Progenitor cell of endocrine pancreas (in vitro differentiated cells): Measurements from ENCODE around the gene TRAPPC2L. TPM values are rescaled to one million over a fixed set of nuclear protein-coding genes. Genes with fewer than 3 reads are reported as not detected.

Experiments used
- DNase-seq: peaks from one replicate; pipeline ENCODE4 v3.0.0; 2021; ENCODE audit warnings: low spot score; ENCODE audit not compliant: unreplicated experiment
- H3K27ac Mint-ChIP-seq: 2 replicates; pipeline ENCODE4 v1.8.0; 2021; ENCODE audit warnings: mild to moderate bottlenecking, moderate library complexity, mixed read lengths
- H3K27me3 Mint-ChIP-seq: 2 replicates; pipeline ENCODE4 v1.8.0; 2021; ENCODE audit warnings: mixed read lengths
- H3K36me3 Mint-ChIP-seq: 2 replicates; pipeline ENCODE4 v1.8.0; 2022; ENCODE audit warnings: mixed read lengths; ENCODE audit not compliant: insufficient read depth
- H3K4me1 Mint-ChIP-seq: 2 replicates; pipeline ENCODE4 v1.8.0; 2021; ENCODE audit warnings: low read depth, mixed read lengths
- H3K4me3 Mint-ChIP-seq: 2 replicates; pipeline ENCODE4 v1.8.0; 2021; ENCODE audit warnings: low read depth, mild to moderate bottlenecking, moderate library complexity, mixed read lengths
- H3K9me3 Mint-ChIP-seq: 2 replicates; pipeline ENCODE4 v1.8.0; 2021; ENCODE audit warnings: low read depth, mixed read lengths
- total RNA-seq: library from RNA; stranded (reverse); gene quantifications from 2 replicates; pipeline ENCODE4 v1.2.1, GENCODE V29; 2021
- TF ChIP-seq, protein P1 (sequence below): fragments of 200-600 bp; sonication (generic); IDR thresholded peaks from one replicate; pipeline ENCODE4 v1.5.0; 2021; ENCODE audit warnings: antibody characterized with exemption, mild to moderate bottlenecking; ENCODE audit not compliant: unreplicated experiment

TRAPPC2L gene
- total RNA-seq, 1 donor from 2014 or later: 74.9 TPM

DNA sequence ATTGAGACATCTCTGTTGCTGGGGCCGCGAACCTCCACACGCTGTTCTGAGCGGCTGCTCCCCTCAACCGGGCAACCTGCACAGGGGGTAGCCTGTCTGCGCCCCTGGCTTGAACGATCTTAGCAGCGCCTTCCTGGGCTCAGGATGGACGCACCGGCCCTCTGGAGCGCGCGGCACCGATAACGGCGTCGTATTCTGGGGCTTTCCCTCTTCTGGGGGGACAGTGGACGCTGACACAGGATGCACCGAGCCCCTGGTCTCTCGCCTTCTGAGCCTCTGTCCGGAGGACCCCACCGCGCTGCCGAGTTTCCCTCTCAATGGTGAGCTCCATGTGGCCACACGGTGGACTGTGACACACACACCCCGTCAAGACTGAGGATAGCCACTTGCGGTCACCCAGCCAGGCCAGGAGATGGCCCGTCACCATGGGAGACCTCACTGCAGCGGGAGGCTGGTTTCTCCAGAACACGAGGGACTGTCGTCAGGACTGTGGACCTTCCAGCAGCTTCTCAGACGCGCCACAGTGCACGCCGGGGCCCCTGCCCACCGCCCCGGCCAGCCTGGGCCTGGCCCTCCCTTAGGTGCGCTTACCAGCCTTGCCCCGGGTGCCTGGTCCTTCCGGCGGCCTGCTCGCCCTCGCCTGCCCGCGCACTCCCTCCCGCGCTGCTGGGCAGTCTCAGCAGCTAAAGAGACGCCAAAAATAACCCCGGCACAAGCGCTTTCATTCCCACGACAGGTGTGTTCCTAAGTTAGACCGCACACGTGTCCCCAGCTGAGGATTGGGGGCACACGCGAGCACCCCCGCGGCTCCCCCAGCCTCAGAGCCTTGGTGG lies 39.5 kb downstream of the TRAPPC2L start:
- H3K9me3 Mint-ChIP-seq: no peaks in the 10 kb centered on the region
- H3K27ac Mint-ChIP-seq: no peak overlapping the region
- no peaks in the 10 kb centered on the region for H3K4me1 Mint-ChIP-seq
- H3K36me3 Mint-ChIP-seq: no peaks in the 10 kb centered on the region
- H3K4me3 Mint-ChIP-seq: no peak overlapping the region
- TF ChIP-seq, protein P1, sequence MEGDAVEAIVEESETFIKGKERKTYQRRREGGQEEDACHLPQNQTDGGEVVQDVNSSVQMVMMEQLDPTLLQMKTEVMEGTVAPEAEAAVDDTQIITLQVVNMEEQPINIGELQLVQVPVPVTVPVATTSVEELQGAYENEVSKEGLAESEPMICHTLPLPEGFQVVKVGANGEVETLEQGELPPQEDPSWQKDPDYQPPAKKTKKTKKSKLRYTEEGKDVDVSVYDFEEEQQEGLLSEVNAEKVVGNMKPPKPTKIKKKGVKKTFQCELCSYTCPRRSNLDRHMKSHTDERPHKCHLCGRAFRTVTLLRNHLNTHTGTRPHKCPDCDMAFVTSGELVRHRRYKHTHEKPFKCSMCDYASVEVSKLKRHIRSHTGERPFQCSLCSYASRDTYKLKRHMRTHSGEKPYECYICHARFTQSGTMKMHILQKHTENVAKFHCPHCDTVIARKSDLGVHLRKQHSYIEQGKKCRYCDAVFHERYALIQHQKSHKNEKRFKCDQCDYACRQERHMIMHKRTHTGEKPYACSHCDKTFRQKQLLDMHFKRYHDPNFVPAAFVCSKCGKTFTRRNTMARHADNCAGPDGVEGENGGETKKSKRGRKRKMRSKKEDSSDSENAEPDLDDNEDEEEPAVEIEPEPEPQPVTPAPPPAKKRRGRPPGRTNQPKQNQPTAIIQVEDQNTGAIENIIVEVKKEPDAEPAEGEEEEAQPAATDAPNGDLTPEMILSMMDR: no peak
- DNase-seq: no peak
- H3K27me3 Mint-ChIP-seq: no peaks in the 10 kb centered on the region

DNA sequence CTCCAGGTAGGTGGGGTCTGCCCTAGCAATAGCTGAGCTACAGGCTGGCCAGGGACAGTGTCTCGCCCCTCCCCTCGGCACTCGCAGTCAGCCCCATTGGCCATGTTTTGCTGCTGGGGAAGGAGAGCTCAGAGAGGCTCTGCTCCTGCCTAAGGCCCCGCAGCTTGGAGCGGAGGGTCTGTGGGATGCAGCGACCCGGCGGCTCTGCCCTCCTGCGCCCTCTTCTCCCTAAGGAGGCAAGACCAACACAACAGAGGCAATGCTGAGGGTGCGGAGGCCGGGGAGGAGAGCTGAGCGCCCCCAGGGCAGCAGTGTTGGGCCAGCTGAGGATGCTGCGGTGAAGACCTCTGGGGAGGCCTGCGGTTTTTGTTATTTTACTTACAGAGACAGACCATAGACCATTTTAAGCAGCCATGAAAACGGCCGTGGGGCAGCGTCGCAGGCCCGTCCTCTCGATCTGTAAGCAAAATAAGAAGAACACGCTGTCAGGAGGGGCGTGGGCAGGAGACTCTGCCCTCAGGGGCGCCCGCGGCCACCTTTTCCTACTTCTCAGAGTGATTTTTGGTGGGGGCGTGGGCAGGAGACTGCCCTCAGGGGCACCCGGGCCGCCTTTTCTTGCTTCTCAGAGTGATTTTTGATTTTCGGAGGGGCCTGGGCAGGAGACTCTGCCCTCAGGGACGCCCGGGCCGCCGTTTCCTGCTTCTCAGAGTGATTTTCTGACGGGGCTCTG lies 40.9 kb downstream of the TRAPPC2L start:
- Mint-ChIP-seq H3K4me3 (no peak overlapping the region), H3K9me3 (no peaks in the 10 kb centered on the region), H3K36me3 (no peaks in the 10 kb centered on the region), H3K27ac (no peak overlapping the region), H3K27me3 (no peaks in the 10 kb centered on the region), H3K4me1 (no peaks in the 10 kb centered on the region)
- TF ChIP-seq, protein P1: no peak
- DNase-seq: no peak

DNA sequence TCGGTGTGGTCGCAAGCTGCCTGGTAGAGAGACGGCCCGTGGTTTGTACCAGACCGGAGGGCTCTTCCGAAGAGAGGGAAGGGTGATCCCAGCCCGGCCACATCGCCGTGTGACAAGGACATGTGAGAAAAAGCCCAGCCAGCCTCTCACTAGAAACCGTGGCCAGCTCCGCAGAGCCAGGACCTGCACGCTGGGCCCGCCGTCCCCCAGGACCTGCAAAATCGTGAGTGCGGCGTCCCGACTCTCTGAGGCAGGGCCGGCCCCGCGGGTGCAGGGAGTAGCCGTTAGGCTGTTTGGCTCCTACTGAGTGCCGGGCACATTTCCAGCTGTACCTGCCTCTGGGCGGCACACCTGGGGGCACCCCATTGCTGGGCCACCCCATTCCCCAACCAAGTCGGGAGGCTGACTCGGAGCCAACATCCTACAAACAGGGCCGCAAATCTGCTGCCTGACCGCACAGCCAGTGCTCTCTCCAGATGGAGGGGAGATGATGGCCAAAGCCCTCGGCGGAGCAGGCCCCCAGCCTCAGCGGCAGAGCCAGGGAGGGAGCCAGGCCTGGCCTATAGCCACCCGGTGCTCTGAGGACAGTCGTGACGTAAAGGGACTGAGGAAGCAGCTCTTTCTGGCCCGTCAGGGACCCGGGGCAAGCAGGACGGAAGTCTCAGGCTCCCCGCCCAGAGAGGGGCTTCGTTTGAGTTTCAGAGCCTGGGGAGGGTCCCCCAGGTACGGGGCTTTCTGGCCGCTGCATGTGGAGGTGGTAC lies 43.2 kb downstream of the TRAPPC2L start:
- H3K4me1 Mint-ChIP-seq: no peaks in the 10 kb centered on the region
- DNase-seq: no peak
- H3K4me3 Mint-ChIP-seq: no peak overlapping the region
- TF ChIP-seq, protein P1: no peak
- no peaks in the 10 kb centered on the region for H3K27me3 Mint-ChIP-seq
- no peaks in the 10 kb centered on the region for H3K36me3 Mint-ChIP-seq
- H3K9me3 Mint-ChIP-seq: no peaks in the 10 kb centered on the region
- H3K27ac Mint-ChIP-seq: no peak overlapping the region

DNA sequence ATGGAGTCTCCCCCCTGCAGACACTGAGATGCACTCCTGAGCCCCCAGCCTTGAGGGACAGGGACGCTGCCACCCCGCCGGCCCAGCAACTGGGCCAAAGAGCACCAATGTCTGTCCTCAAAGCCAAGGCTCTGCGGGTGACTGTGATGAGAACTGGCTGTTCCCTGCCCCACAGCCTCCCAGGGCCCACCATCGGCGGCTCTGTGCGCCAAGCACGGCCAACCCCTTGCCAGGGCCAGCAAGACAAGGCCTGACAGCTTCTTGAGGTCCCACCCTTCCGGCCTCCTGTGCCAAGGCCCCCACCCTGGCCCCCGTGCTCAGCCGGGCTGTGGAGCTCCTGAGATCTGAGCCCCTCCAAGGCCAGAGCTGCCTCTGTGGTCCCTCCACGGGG lies 43.7 kb downstream of the TRAPPC2L start:
- H3K4me1 Mint-ChIP-seq: no peaks in the 10 kb centered on the region
- H3K27me3 Mint-ChIP-seq: no peaks in the 10 kb centered on the region
- H3K27ac Mint-ChIP-seq: no peak overlapping the region
- H3K36me3 Mint-ChIP-seq: no peaks in the 10 kb centered on the region
- no peak for DNase-seq
- TF ChIP-seq, protein P1: no peak
- no peak overlapping the region for H3K4me3 Mint-ChIP-seq
- H3K9me3 Mint-ChIP-seq: no peaks in the 10 kb centered on the region

DNA sequence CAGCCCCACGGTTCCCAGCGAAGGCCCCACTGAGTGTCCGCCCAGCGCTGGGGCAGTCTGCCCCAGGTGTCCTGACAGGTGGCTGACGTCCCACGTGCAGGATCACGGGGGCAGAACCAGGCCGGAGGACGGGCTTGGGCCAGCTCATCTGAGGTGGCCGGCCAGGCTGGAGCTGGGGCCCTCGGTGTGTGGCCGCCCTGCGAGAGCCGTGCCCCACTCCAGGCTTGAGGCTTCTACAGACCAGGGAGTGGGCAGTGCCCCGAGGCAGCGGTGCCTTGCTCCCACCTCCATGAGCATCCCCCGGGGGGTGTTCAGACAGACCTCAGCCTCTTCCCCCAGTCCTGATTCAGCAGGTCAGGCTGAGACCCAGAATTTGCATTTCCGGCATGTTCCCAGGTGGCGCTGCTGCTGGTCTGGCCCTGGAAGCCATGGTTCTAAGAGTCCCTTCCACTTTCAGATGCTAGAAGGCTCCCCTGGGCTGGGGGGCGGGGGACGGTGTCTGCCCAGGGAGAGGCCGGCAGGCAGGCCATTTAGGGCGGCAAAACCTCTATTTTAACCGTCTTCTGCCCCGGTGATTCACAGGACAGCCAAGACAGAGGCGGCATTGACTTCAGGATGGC lies 44.9 kb downstream of the TRAPPC2L start:
- no peaks in the 10 kb centered on the region for H3K4me1 Mint-ChIP-seq
- TF ChIP-seq, protein P1: no peak
- no peaks in the 10 kb centered on the region for H3K36me3 Mint-ChIP-seq
- no peak overlapping the region for H3K27ac Mint-ChIP-seq
- no peaks in the 10 kb centered on the region for H3K9me3 Mint-ChIP-seq
- no peaks in the 10 kb centered on the region for H3K27me3 Mint-ChIP-seq
- no peak for DNase-seq
- no peak overlapping the region for H3K4me3 Mint-ChIP-seq
